Body of pancreas (tissue), 4 donors: ENCODE data around the gene SLC36A1.

Experiments
- CTCF ChIP-seq, 7 experiments: fragments of 450-650 bp in 4 of 7; fragments of 200-600 bp in 3 of 7; sonication (generic) in 3 of 7; IDR thresholded peaks; one replicate each; pipeline ENCODE4 v1.5.1; 2016 to 2019; ENCODE audit warnings: antibody characterized with exemption in 7 of 7
- POLR2A ChIP-seq, 3 donors: fragments of 450-650 bp; IDR thresholded peaks; one replicate each; pipeline ENCODE4 v1.6.1; 2016; ENCODE audit warnings: antibody characterized with exemption in 3 of 3, mild to moderate bottlenecking in 2 of 3

DNA sequence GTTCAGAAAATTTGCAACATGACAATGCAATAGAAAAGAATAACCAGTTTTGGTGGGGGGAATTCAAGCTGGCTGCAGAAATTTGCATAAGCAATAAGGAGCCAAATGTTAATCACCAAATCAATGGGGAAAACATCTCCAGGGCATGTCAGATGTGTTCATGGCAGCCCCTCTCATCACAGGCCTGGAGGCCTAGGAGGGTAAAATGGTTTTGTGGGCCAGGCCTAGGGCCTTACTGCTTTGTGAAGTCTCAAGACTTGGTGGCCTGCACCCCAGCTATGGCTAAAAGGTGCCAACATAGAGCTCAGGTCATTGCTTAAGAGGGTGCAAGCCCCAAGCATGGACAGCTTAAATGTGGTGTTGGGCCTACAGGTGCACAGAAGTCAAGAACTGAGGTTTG, 29.7 kb upstream of the SLC36A1 start:
- TF ChIP-seq CTCF (IDR thresholded peaks at IDR 0.05): no peak
- no peak for TF ChIP-seq POLR2A (IDR thresholded peaks at IDR 0.05)
